BLaER1 treated with 17β-estradiol and CSF1 and Interleukin-3, amounts not matched to agents 10 nM and 100 nM (cell line): ENCODE measurements around the gene FSTL4.

Experiments
- H3K27ac ChIP-seq, 11 experiments: shearing (Covaris generic); formaldehyde crosslinking; 2 replicates each; pipeline ENCODE4 v1.8.1; 2022
- H3K27me3 ChIP-seq, 11 experiments: shearing (Covaris generic); formaldehyde crosslinking; 2 replicates each; pipeline ENCODE4 v1.8.1; 2022
- H3K36me3 ChIP-seq, 11 experiments: shearing (Covaris generic); formaldehyde crosslinking; 2 replicates each; pipeline ENCODE4 v1.8.1; 2022
- H3K4me1 ChIP-seq, 10 experiments: shearing (Covaris generic); formaldehyde crosslinking; 2 replicates each; pipeline ENCODE4 v1.8.1; 2022
- H3K4me2 ChIP-seq, 11 experiments: shearing (Covaris generic); formaldehyde crosslinking; 2 replicates each; pipeline ENCODE4 v1.8.1; 2022
- H3K4me3 ChIP-seq, 10 experiments: shearing (Covaris generic); formaldehyde crosslinking; 2 replicates each; pipeline ENCODE4 v1.8.1; 2022
- H3K9ac ChIP-seq, 11 experiments: shearing (Covaris generic); formaldehyde crosslinking; 2 replicates each; pipeline ENCODE4 v1.8.1; 2022
- H3K9me3 ChIP-seq, 11 experiments: shearing (Covaris generic); formaldehyde crosslinking; replicated peaks in 1 of 11; 2 replicates each; pipeline ENCODE4 v1.8.1; 2022
- H4K20me1 ChIP-seq, 11 experiments: shearing (Covaris generic); formaldehyde crosslinking; 2 replicates each; pipeline ENCODE4 v1.8.1; 2022
- Cebpa-rat ChIP-seq, 11 experiments: shearing (Covaris generic); IDR thresholded peaks; 2 replicates each; pipeline ENCODE4 v1.8.1; 2022

Gene FSTL4

GRCh38 chr5:133372293-133372937, 239.9 kb downstream of the FSTL4 start:
- no peak for TF ChIP-seq Cebpa-rat (IDR thresholded peaks at IDR 0.05)
- no peaks in the 10 kb centered on the region for H3K27me3 ChIP-seq
- no peak overlapping the region for H3K27ac ChIP-seq
- no peak overlapping the region for H3K9ac ChIP-seq
- peak overlapping the region in 3 of 11 experiments; percentile 1 to 3 (median 2); a peak in 2 of 22 replicates for H3K4me2 ChIP-seq
- no peaks in the 10 kb centered on the region for H4K20me1 ChIP-seq
- H3K4me3 ChIP-seq, result no peak overlapping the region
- peaks cover 0 to 13% (median 6%) of the 10 kb centered on the region in 10 experiments; a peak in 7 of 20 replicates for H3K4me1 ChIP-seq
- H3K36me3 ChIP-seq, result no peaks in the 10 kb centered on the region
- H3K9me3 ChIP-seq, result peaks cover 7 to 14% (median 10%) of the 10 kb centered on the region in 11 experiments

DNA sequence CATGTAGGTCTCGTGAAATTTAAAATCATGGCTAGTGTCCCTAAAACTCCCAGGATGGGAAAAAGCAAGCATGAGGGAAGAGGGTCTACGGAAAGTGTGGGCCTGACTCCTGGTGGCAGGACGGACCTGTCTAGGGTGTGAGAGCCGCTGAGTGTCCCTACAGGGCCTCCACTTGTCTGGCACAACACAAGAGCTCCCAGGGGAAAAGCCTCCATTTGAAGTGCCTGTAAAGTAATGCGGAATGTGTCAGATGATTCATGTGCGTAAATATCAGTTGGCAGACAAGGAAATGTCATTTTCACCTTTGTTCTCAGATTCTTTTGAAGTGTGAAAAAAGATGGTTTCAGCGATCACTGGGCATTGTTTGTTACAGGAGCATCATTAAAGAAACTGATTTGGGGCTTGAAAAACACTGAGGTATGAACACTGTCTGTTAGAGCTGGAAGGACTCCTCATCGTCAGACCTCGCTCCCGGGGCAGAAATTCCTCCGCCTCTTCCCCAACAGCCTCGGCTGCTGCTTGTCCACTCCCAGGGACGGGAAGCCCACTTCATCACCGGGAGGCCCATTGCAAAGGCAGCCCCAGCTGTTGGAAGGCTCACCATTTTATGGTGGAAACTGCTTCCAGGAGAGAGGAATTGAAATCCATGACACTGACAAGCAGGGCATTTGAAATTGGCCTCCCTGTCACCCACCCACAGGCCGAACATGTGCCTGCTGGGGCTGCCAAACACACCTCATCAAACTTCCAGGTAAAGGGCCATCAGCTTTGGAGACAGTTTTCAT, 240.8 kb downstream of the FSTL4 start:
- no peak overlapping the region for H3K27ac ChIP-seq
- peaks cover 0 to 13% (median 6%) of the 10 kb centered on the region in 10 experiments; a peak in 7 of 20 replicates for H3K4me1 ChIP-seq
- TF ChIP-seq Cebpa-rat (IDR thresholded peaks at IDR 0.05), result no peak
- H3K4me3 ChIP-seq, result no peak overlapping the region
- no peaks in the 10 kb centered on the region for H4K20me1 ChIP-seq
- peaks cover 0 to 6% (median 1%) of the 10 kb centered on the region in 11 experiments; a peak in 10 of 22 replicates for H3K9me3 ChIP-seq
- H3K9ac ChIP-seq, result no peak overlapping the region
- H3K36me3 ChIP-seq, result no peaks in the 10 kb centered on the region
- peak overlapping the region in 7 of 11 experiments; percentile 11 to 42 (median 34); a peak in 10 of 22 replicates for H3K4me2 ChIP-seq
- H3K27me3 ChIP-seq, result no peaks in the 10 kb centered on the region

DNA sequence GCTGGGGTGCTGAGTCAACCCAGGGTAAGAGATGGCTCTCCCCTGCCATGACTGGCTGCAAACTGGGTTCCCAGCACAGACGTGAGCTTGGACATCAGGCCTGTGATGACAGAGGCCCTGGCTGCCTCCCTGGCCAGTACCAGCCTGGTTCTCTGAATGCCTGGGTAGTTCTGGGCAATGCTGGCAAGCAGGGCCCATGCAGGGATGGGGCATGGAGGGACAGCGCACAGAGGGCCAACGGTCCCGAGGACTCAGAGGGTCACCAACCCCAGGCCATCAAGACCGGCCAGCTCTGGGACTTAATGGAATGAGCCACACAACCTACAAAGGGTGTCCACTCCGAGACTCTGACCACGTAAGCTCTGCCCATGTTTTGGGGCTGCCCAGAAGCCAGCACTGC, 241.4 kb downstream of the FSTL4 start:
- no peaks in the 10 kb centered on the region for H4K20me1 ChIP-seq
- H3K4me1 ChIP-seq, result peaks cover 0 to 13% (median 6%) of the 10 kb centered on the region in 10 experiments; a peak in 7 of 20 replicates
- peak overlapping the region in 7 of 11 experiments; percentile 11 to 42 (median 34); a peak in 7 of 22 replicates for H3K4me2 ChIP-seq
- H3K9me3 ChIP-seq, result no peaks in the 10 kb centered on the region
- TF ChIP-seq Cebpa-rat (IDR thresholded peaks at IDR 0.05), result no peak
- no peak overlapping the region for H3K27ac ChIP-seq
- no peaks in the 10 kb centered on the region for H3K36me3 ChIP-seq
- H3K4me3 ChIP-seq, result no peak overlapping the region
- H3K27me3 ChIP-seq, result no peaks in the 10 kb centered on the region
- no peak overlapping the region for H3K9ac ChIP-seq

- TF ChIP-seq Cebpa-rat (IDR thresholded peaks at IDR 0.05), result no peak
Observed at GRCh38 chr5:133370036-133370831, 242.1 kb downstream of the FSTL4 start.

DNA sequence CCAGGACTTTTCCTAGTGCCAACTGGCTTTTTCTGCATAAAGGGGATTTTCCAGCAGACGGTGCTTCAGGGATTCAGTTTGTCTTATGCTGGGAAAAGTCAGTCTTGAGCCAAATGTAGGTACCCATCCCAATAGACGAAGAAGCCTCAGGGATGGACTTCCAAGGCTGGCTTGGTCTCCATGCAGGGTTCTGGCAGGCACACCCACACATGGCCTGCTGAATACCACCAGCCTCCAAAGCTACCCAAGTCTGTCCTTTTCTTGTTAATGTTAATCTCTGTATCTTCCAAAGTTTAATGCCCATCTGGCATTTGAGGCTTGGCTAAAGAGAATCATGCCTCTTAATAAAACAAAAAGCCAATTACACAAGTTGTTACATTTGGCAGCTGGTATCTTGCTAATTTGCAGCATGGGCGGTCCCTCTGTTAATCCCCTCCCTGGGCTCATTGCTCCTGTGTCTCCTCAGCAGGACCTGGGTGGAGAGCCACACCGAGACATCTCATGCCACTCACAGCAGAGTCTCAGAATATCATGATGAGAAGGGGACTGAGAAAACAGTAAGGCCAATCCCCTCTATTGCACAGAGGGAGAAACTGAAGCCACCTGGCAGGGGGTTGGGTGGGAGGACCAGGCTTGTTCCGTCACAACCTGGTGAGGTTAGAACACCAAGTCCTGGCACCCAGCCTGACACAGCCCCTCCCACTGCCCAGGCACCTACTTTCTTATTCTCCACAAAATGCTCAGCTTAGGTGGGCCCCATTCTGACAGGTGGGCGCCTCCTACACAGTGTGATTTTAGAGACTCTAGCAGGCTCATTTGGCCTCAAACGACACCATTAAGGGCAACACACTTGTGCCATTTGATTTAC, 243.2 kb downstream of the FSTL4 start:
- Histone ChIP-seq H3K4me2 (no peak overlapping the region), H3K36me3 (no peaks in the 10 kb centered on the region), H3K4me1 (peaks cover 0 to 13% (median 6%) of the 10 kb centered on the region in 10 experiments; a peak in 7 of 20 replicates), H3K9ac (no peak overlapping the region), H3K27ac (no peak overlapping the region), H3K4me3 (no peak overlapping the region), H3K27me3 (no peaks in the 10 kb centered on the region), H3K9me3 (no peaks in the 10 kb centered on the region), H4K20me1 (no peaks in the 10 kb centered on the region)
- no peak for TF ChIP-seq Cebpa-rat (IDR thresholded peaks at IDR 0.05)

More at GRCh38 chr5:133370036-133370831, 242.1 kb downstream of the FSTL4 start:
- Histone ChIP-seq H3K4me3 (no peak overlapping the region), H3K9me3 (no peaks in the 10 kb centered on the region), H3K4me2 (peak overlapping the region in 4 of 11 experiments; percentile 1 to 42 (median 26); a peak in 1 of 22 replicates), H3K4me1 (peaks cover 0 to 13% (median 6%) of the 10 kb centered on the region in 10 experiments; a peak in 7 of 20 replicates), H3K27ac (no peak overlapping the region), H3K27me3 (no peaks in the 10 kb centered on the region), H3K9ac (no peak overlapping the region), H4K20me1 (no peaks in the 10 kb centered on the region), H3K36me3 (no peaks in the 10 kb centered on the region)

- TF ChIP-seq Cebpa-rat (IDR thresholded peaks at IDR 0.05), result no peak
- H4K20me1 ChIP-seq, result no peaks in the 10 kb centered on the region
- H3K27me3 ChIP-seq, result no peaks in the 10 kb centered on the region
- peaks cover 0 to 13% (median 6%) of the 10 kb centered on the region in 10 experiments; a peak in 7 of 20 replicates for H3K4me1 ChIP-seq
- no peak overlapping the region for H3K27ac ChIP-seq
- H3K36me3 ChIP-seq, result no peaks in the 10 kb centered on the region
- H3K9ac ChIP-seq, result no peak overlapping the region
- H3K9me3 ChIP-seq, result no peaks in the 10 kb centered on the region
- H3K4me2 ChIP-seq, result 0 out of 22 replicates have a peak overlapping the region, but pooled peaks of 1 of the 11 experiments have one; percentile 1
- no peak overlapping the region for H3K4me3 ChIP-seq
Observed at GRCh38 chr5:133367984-133368383, 244.4 kb downstream of the FSTL4 start.

DNA sequence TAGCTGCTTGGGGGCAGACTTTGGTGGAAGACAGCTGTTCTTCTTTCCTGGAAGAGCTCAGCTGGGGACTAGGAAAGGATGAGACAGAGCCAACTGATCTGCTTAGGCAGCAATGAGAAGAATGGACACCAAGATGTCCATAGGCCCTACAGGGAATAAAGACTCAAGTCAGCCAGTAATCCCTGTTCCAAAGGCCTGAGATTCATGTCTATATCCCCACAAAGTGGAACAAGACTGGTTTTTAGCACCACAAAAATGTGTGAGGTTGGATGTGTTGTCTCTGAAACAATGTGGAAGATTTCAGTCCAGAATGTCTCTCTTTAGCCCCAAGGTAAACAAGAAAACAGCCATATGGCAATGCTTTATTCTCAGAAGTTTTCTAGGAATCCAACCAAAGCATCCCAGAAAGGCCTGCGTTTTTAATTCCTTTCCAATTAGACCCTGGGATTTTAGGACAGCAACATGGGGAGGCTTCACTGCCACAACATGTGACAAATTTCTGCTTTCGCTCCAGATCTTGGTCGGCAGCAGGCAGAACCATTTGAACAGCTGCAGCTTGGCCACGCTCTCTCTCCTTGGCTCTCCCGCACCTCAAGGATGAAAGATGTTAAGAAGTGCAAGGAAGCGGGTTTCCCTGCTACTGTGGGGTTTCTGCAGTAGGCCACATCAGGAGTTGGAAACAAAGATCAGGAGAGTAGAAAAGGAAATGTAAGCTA, 245.1 kb downstream of the FSTL4 start:
- TF ChIP-seq Cebpa-rat (IDR thresholded peaks at IDR 0.05), result no peak
- no peaks in the 10 kb centered on the region for H3K36me3 ChIP-seq
- peaks cover 0 to 13% (median 6%) of the 10 kb centered on the region in 10 experiments; a peak in 7 of 20 replicates for H3K4me1 ChIP-seq

More for the DNA sequence above, 245.1 kb downstream of the FSTL4 start:
- Histone ChIP-seq H3K27me3 (no peaks in the 10 kb centered on the region), H3K27ac (no peak overlapping the region), H3K9me3 (no peaks in the 10 kb centered on the region), H3K4me2 (0 out of 22 replicates have a peak overlapping the region, but pooled peaks of 1 of the 11 experiments have one; percentile 1), H3K4me3 (no peak overlapping the region), H3K9ac (no peak overlapping the region), H4K20me1 (no peaks in the 10 kb centered on the region)
